Spleen (tissue), 7 donors: ENCODE measurements around the gene DDX52.

Source experiments
- CTCF ChIP-seq, 11 experiments: fragments of 200-600 bp in 7 of 11; fragments of 450-650 bp in 4 of 11; sonication (generic) in 4 of 11; IDR thresholded peaks in 8 of 11; conservative IDR thresholded peaks in 3 of 11; 1 replicate in 7 of 11; 2 replicates in 4 of 11; pipeline versions ENCODE4 v1.4.0 to v1.8.0; 2016 to 2021; ENCODE audit warnings: antibody characterized with exemption in 11 of 11, inconsistent platforms in 4 of 11, mild to moderate bottlenecking in 1 of 11
- POLR2A ChIP-seq, 3 donors: fragments of 450-650 bp; IDR thresholded peaks; one replicate each; pipeline ENCODE4 v1.5.1; 2017; ENCODE audit warnings: antibody characterized with exemption in 3 of 3, mild to moderate bottlenecking in 1 of 3
- POLR2AphosphoS5 ChIP-seq, 3 donors: sonication (generic); formaldehyde crosslinking; IDR thresholded peaks; one replicate each; pipeline ENCODE4 v1.5.1; 2017; ENCODE audit warnings: antibody characterized with exemption in 3 of 3
- donor health status: DM: no; HTN: no; CAD: no; lungs with moderate emphysema.
- donor health status: DM: no; HTN: no; CAD: no.
- donor health status: DM: no; HTN: no; CAD: no.

GRCh38 chr17:37605081-37605480 is 38.2 kb downstream of the DDX52 start:
- TF ChIP-seq POLR2AphosphoS5 (IDR thresholded peaks at IDR 0.05) (no peak), CTCF (IDR thresholded peaks at IDR 0.05 in 8 of 11, conservative IDR thresholded peaks at IDR 0.05 in 3 of 11) (no peak), POLR2A (IDR thresholded peaks at IDR 0.05) (no peak)
